Measurements from ENCODE around the gene SAMSN1.

SAMSN1 gene

DNA sequence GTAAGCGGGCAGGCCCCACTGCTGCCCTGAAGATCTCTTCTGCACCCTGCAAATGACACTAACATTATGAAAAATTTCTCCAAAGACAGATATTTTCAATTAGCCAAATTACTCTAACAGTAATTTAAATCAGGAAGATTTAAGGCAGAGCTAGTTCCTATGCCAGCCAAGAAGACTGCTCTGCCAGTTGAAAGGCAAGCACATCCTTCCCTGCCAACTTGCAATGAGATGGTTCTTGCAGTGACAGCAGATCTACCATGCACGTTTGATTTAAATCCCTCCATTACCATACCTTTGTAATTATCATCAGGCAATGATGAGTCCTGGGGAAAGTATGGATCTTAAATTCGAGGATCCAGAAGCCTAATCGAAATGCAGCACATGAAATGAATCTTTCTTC is 76.5 kb downstream of the SAMSN1 start:
- no peak overlapping the region for H3K4me3 ChIP-seq (replicated peaks in 1 of 2; ENCODE audit: low read depth in 2 of 2, low read length in 2 of 2)
- no peak for DNase-seq (ENCODE audit: low read depth in 2 of 2)
- TF ChIP-seq, protein P1, sequence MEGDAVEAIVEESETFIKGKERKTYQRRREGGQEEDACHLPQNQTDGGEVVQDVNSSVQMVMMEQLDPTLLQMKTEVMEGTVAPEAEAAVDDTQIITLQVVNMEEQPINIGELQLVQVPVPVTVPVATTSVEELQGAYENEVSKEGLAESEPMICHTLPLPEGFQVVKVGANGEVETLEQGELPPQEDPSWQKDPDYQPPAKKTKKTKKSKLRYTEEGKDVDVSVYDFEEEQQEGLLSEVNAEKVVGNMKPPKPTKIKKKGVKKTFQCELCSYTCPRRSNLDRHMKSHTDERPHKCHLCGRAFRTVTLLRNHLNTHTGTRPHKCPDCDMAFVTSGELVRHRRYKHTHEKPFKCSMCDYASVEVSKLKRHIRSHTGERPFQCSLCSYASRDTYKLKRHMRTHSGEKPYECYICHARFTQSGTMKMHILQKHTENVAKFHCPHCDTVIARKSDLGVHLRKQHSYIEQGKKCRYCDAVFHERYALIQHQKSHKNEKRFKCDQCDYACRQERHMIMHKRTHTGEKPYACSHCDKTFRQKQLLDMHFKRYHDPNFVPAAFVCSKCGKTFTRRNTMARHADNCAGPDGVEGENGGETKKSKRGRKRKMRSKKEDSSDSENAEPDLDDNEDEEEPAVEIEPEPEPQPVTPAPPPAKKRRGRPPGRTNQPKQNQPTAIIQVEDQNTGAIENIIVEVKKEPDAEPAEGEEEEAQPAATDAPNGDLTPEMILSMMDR (IDR thresholded peaks at IDR 0.05; ENCODE audit: low read depth, low read length): no peak

DNA sequence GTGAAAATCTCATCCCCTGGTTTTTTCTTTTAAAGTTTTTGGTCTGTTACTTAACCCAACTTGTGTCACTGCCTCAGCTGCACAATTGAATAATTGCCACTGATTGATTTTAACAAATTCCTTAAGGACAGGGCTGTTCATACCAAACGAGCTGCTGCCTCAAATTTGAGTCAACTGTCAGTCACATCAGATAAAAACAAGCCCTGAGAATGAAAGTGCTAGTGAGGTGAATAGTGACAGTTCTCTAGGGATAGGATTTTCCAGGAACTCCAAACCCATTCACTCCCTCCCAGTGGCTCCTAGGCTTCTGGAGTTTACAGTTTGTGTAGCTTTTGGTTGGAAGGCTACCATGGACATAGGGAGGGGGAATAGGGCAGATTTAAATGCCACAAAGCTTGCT is 79.4 kb downstream of the SAMSN1 start:
- H3K4me3 ChIP-seq (replicated peaks in 1 of 2; ENCODE audit: low read depth in 2 of 2, low read length in 2 of 2): no peak overlapping the region
- TF ChIP-seq, protein P1 (IDR thresholded peaks at IDR 0.05; ENCODE audit: low read depth, low read length): no peak
- no peak for DNase-seq (ENCODE audit: low read depth in 2 of 2)

DNA sequence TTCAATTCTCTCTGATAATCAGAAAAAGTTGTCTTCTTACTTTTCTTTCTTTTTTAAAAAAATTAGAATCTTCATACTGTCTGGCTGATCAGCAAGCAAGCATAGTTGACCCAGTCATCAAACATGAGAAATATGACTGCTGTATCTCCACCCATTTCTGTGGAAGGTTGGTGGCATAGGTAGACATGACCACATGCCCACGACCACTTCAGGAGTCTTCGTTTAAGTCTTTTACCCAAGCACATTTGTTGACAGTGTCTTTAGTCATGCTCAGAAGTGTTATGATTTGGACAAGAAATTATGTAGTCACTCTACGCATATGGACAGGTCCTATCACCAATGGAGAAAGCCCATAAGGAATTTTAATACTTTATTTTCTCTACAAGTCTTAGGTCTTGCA is 88.4 kb downstream of the SAMSN1 start:
- TF ChIP-seq, protein P1 (IDR thresholded peaks at IDR 0.05; ENCODE audit: low read depth, low read length): no peak
- H3K4me3 ChIP-seq (replicated peaks in 1 of 2; ENCODE audit: low read depth in 2 of 2, low read length in 2 of 2): no peak overlapping the region
- DNase-seq (ENCODE audit: low read depth in 2 of 2): no peak

DNA sequence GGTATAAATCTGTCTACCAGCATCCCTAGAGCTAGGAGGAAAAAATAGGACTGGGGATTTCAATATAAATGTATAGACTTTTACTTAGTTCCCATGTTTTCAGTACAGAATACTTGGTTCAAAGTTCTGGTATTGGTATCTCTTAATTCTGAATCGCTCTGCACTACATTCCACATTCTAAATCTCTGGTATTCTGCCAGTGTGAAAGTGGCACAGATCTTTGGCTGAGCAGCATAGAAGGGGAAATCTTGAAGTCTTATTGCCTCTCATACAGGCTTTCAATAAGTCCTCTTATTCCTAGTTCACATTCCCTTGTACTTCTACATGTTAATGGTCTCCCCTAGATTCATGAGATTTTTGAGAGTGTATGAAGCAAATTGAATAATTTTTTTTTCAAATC is 89.2 kb downstream of the SAMSN1 start:
- no peak for DNase-seq (ENCODE audit: low read depth in 2 of 2)
- TF ChIP-seq, protein P1 (IDR thresholded peaks at IDR 0.05; ENCODE audit: low read depth, low read length): no peak
- no peak overlapping the region for H3K4me3 ChIP-seq (replicated peaks in 1 of 2; ENCODE audit: low read depth in 2 of 2, low read length in 2 of 2)

DNA sequence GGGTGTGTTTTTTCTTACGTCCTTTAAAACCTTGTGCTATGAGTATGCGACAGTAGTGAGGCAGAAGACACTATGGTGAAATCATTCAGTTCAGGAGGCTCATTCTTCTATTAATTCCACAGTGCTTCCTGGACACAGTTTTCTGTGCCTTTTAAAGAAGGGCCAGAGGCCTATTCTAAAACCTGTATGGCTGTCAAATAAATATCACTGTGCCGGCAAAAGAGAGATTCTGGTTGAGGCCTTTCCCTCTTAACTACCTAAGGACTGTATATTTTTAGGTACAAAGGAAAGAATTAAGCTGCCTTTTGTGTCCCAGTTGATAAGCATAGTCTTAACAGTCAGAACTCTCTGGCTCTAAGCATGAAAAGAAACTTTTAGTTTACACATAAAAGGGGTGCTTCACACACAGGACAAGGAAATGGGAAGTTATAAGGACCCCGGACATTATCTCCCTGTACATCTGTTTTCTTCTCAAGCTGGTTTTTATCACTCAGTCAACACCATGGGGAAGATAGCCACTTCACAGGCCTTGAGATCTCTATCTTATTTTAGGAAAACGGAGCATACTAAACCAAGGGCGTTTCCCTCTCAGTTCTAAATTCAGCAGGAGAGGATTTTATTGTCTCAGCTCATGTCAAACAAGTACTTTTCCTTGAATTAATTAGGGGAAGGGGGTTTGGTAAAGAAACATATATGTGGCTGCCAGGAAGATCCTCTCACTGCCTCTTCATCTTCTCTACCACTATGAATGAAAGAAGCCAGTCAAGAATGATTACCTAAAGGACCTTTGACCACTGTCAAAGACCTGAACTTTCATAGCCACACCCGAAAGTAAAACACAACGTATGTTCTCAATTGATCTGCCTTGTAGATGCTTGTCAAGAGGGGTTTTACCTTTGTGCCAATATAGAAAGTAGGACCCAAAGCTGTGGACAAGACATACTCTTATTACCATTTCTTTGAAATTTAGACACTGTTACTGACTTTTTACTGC is 91.8 kb downstream of the SAMSN1 start:
- no peak for DNase-seq (ENCODE audit: low read depth in 2 of 2)
- TF ChIP-seq, protein P1 (IDR thresholded peaks at IDR 0.05; ENCODE audit: low read depth, low read length): no peak
- no peak overlapping the region for H3K4me3 ChIP-seq (replicated peaks in 1 of 2; ENCODE audit: low read depth in 2 of 2, low read length in 2 of 2)

DNA sequence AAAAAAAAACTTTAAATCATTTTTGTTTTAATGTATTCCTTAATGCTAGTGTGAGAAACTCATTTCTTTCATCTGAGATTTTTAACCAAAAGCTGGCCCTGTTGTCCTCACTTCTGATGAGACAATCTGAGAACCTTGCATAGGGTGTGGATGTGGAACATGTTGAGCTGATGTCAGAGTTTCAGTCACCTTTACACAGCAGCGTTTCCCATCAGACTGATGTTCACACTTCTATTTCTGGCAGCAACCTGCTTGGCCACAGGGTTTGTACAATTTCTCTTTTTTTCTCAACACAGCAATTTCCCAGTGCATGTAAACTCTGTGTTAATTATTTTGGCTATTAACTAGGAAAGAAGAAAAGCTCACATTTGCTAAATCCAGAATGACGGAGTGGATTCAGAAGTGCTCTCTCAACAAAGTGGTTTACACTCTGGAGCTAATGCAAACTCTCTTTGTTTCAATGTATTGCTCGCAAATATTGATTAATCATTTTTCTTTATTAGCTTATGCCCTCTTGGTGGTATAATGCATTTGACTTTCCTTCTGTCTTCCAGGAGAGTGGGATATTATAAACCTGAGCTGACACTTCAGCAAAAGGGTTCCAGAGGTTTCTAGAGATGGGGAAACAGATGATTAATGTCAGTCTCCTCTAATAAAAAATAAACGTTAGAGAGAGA is 92.6 kb downstream of the SAMSN1 start:
- TF ChIP-seq, protein P1 (IDR thresholded peaks at IDR 0.05; ENCODE audit: low read depth, low read length): no peak
- no peak overlapping the region for H3K4me3 ChIP-seq (replicated peaks in 1 of 2; ENCODE audit: low read depth in 2 of 2, low read length in 2 of 2)
- no peak for DNase-seq (ENCODE audit: low read depth in 2 of 2)
